Activated naive CD4-positive, alpha-beta T cell (primary cell): ENCODE measurements around the gene MAT2A.
A peak's percentile ranks its signal among the peaks of the same experiment; 100 is the strongest.
"Not testable (repeated sequence)": the region's sequence is repeated elsewhere in the genome, so short reads cannot be mapped to it uniquely, and the experiment has no call there.

Source experiments
- DNase-seq, 4 experiments: peaks; one replicate each; lab custom pipeline; 2025; lab: John Stamatoyannopoulos, UW

Gene MAT2A

GRCh38 chr2:85579266-85579935 lies 40.4 kb downstream of the MAT2A start:
- DNase-seq = no peak

- DNase-seq = no peak
Observed at GRCh38 chr2:85580206-85580605, 41.2 kb downstream of the MAT2A start.

- DNase-seq = no peak
Observed at GRCh38 chr2:85582492-85582891, 43.5 kb downstream of the MAT2A start.

GRCh38 chr2:85583667-85584353 lies 44.8 kb downstream of the MAT2A start:
- peak in 2 of 4 experiments; percentile 11 to 31 for DNase-seq

GRCh38 chr2:85584354-85584856 lies 45.4 kb downstream of the MAT2A start, which contains the start of gene VAMP5:
VAMP5 (plus strand) TSS chr2:85584431; CDS start chr2:85584491, 60 bp downstream.
- peak in 1 of 4 experiments; percentile 37 for DNase-seq

DNA sequence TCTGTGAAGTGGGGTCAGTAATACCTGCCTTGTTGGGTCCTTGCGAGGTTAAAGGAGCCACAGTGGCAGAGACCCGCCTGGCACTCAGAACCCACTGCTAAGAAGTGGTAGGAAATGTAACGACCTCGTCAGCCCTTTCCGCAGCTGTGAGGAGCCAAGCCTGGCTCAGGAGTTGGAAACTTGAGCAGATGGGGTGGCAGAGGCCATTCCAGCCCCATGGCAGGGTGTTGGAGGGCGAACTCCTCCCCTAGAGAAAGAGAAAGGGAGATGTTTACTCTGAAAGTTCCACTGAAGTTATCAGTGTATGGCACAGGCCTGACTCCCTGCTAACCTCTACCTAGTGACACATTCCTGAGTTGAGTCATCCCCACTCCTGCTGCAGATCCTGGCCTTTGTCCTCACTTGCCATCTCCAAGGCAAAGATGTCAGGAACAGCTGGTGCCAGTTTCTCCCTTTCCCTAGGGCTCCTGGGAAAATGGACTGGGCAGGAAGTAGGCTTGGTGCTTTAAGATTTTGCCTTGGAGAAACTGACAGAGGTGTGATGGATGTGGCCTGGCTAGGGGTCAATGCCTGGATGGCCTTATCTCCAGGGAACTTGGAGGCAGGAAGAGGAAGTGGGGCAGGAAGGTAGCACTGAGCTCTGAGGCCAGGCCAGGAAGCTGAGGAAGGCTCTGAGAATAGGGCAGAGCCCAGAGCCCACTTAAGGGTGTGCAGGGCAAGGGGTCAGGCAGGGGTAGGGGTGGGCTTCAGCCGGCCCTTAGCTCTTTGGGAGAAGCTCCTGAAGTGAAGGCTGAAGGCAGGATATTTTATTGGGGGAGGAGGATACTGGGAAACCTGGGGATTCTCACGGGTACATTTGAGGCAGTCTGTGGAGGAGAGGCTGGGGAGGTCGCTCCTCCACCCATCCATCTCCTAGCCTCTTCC lies 46.2 kb downstream of the MAT2A start:
- DNase-seq = peak in 1 of 4 experiments; percentile 35

DNA sequence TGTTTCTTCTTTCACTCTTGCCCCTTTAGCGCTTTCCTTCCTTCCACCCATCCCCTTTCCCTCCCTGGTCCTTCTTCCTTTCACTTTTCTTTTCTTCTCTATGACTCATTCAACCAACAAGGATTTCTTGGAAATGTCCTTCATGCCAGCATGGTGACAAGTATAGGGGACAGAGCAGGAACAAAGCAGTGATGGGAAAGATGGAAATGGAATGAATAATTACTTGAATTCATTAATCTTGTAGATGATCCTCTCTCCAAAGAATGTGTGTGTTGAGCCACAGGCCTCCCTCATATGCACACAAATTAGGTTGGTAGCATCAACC lies 46.8 kb downstream of the MAT2A start:
- no peak for DNase-seq

GRCh38 chr2:85588236-85588635 lies 49.3 kb downstream of the MAT2A start:
- DNase-seq = no peak

GRCh38 chr2:85588645-85589044 lies 49.7 kb downstream of the MAT2A start:
- no peak for DNase-seq

- no peak for DNase-seq
Observed at GRCh38 chr2:85589181-85589580, 50.2 kb downstream of the MAT2A start.

GRCh38 chr2:85589982-85590791 lies 51.2 kb downstream of the MAT2A start:
- DNase-seq = no peak

- no peak for DNase-seq
Observed at GRCh38 chr2:85590950-85591349, 52.0 kb downstream of the MAT2A start.

GRCh38 chr2:85591563-85591962 lies 52.6 kb downstream of the MAT2A start:
- DNase-seq = no peak

DNA sequence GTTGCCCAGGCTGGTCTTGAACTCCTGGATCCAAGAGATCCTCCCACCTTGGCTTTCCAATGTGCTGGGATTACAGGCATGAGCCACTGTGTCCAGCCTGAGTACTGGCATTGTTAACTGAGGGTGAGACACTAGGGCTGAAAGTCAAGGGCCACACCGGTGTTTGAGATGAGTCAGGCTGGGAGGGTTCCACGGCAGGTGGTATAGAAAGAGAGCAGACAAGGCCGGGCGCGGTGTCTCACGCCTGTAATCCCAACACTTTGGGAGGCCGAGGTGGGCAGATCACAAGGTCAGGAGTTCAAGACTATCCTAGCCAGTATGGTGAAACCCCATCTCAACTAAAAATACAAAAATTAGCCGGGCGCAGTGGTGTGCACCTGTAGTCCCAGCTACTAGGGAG lies 53.3 kb downstream of the MAT2A start:
- not testable (repeated sequence) for DNase-seq

- DNase-seq = no peak
Observed at GRCh38 chr2:85593023-85593422, 54.1 kb downstream of the MAT2A start.
